ENCODE data around the gene STAG2.

The STAG2 gene

GRCh38 chrX:123986377-123986776, 24.9 kb downstream of the STAG2 start:
- Histone ChIP-seq H3K27ac (replicated peaks) (no peak overlapping the region), H3K4me3 (replicated peaks; ENCODE audit: insufficient read depth, low read length) (no peak overlapping the region), H3K27me3 (ENCODE audit: insufficient read depth, poor library complexity, severe bottlenecking) (no peaks in the 10 kb centered on the region)
- no peak for DNase-seq (ENCODE audit: low read depth in 1 of 2, low spot score in 1 of 2)
- TF ChIP-seq REST (IDR thresholded peaks at IDR 0.05; ENCODE audit: insufficient replicate concordance, low read depth) (no peak), CTCF (IDR thresholded peaks at IDR 0.05; ENCODE audit: insufficient read depth, low read length) (no peak), POLR2AphosphoS5 (IDR thresholded peaks at IDR 0.05; ENCODE audit: low read depth) (no peak), GABPA (IDR thresholded peaks at IDR 0.05; ENCODE audit: low read depth) (no peak), SPI1 (IDR thresholded peaks at IDR 0.05; ENCODE audit: borderline replicate concordance, low read depth) (no peak)

- TF ChIP-seq SPI1 (IDR thresholded peaks at IDR 0.05; ENCODE audit: borderline replicate concordance, low read depth) (no peak), CTCF (IDR thresholded peaks at IDR 0.05; ENCODE audit: insufficient read depth, low read length) (no peak), POLR2AphosphoS5 (IDR thresholded peaks at IDR 0.05; ENCODE audit: low read depth) (no peak), GABPA (IDR thresholded peaks at IDR 0.05; ENCODE audit: low read depth) (no peak), REST (IDR thresholded peaks at IDR 0.05; ENCODE audit: insufficient replicate concordance, low read depth) (no peak)
- Histone ChIP-seq H3K4me3 (replicated peaks; ENCODE audit: insufficient read depth, low read length) (no peak overlapping the region), H3K27ac (replicated peaks) (no peak overlapping the region), H3K27me3 (ENCODE audit: insufficient read depth, poor library complexity, severe bottlenecking) (no peaks in the 10 kb centered on the region)
- no peak for DNase-seq (ENCODE audit: low read depth in 1 of 2, low spot score in 1 of 2)
Measured at GRCh38 chrX:123988423-123989111, 27.1 kb downstream of the STAG2 start.

GRCh38 chrX:123989235-123989634, 27.7 kb downstream of the STAG2 start:
- no peak for TF ChIP-seq GABPA (IDR thresholded peaks at IDR 0.05; ENCODE audit: low read depth)
- TF ChIP-seq REST (IDR thresholded peaks at IDR 0.05; ENCODE audit: insufficient replicate concordance, low read depth), result no peak
- TF ChIP-seq POLR2AphosphoS5 (IDR thresholded peaks at IDR 0.05; ENCODE audit: low read depth), result no peak
- TF ChIP-seq SPI1 (IDR thresholded peaks at IDR 0.05; ENCODE audit: borderline replicate concordance, low read depth), result no peak
- TF ChIP-seq CTCF (IDR thresholded peaks at IDR 0.05; ENCODE audit: insufficient read depth, low read length), result no peak

More at GRCh38 chrX:123989235-123989634, 27.7 kb downstream of the STAG2 start:
- Histone ChIP-seq H3K27me3 (ENCODE audit: insufficient read depth, poor library complexity, severe bottlenecking) (no peaks in the 10 kb centered on the region), H3K27ac (replicated peaks) (no peak overlapping the region), H3K4me3 (replicated peaks; ENCODE audit: insufficient read depth, low read length) (no peak overlapping the region)
- no peak for DNase-seq (ENCODE audit: low read depth in 1 of 2, low spot score in 1 of 2)
